H1 (cell line): ENCODE data around the gene DVL2. TPM values are rescaled to one million over a fixed set of nuclear protein-coding genes. Genes with fewer than 3 reads are reported as not detected.

ENCODE experiments used
- CTCF ChIA-PET: fragments of 300-600 bp; sonication (Branson Sonifier 250); formaldehyde crosslinking; loops from one replicate; lab custom pipeline; 2021; ENCODE audit not compliant: partially characterized antibody; lab: Charles Lee
- POLR2A ChIA-PET: fragments of 300-600 bp; sonication (Branson Sonifier 250); formaldehyde crosslinking; loops from one replicate; lab custom pipeline; 2021; ENCODE audit warnings: inconsistent platforms; ENCODE audit not compliant: partially characterized antibody; lab: Charles Lee
- DNase-seq, 2 experiments: peaks; one replicate each; pipeline versions ENCODE4 v3.0.0 to v3.0.0-alpha.2; 2010 to 2022; ENCODE audit warnings: low spot score in 2 of 2, low read depth in 1 of 2, mixed read lengths in 1 of 2
- FAIRE-seq: peaks from 2 replicates; lab custom pipeline; 2011; peaks lifted over from hg19 to GRCh38; lab: Jason Lieb, UNC
- H2AFZ ChIP-seq: 2 replicates; pipeline ENCODE4 v1.8.1; 2012; ENCODE audit warnings: low read length, inconsistent platforms
- H2AK5ac ChIP-seq: 2 replicates; pipeline ENCODE4 v1.6.1; 2013; ENCODE audit warnings: low read depth, low read length
- H2BK120ac ChIP-seq: replicated peaks from 2 replicates; pipeline ENCODE3; 2013; ENCODE audit warnings: low read depth, low read length, inconsistent platforms
- H2BK12ac ChIP-seq: 2 replicates; pipeline ENCODE4 v1.6.1; 2013; ENCODE audit warnings: low read depth, low read length
- H2BK15ac ChIP-seq: 2 replicates; pipeline ENCODE4 v1.6.1; 2013; ENCODE audit warnings: low read length
- H2BK20ac ChIP-seq: 2 replicates; pipeline ENCODE4 v1.6.1; 2013; ENCODE audit warnings: low read length
- H2BK5ac ChIP-seq: 2 replicates; pipeline ENCODE4 v1.6.1; 2013; ENCODE audit warnings: low read depth, low read length
- H3K14ac ChIP-seq: 2 replicates; pipeline ENCODE4 v1.6.1; 2013; ENCODE audit warnings: inconsistent platforms; ENCODE audit not compliant: insufficient read length
- H3K18ac ChIP-seq: 2 replicates; pipeline ENCODE4 v1.6.1; 2013; ENCODE audit warnings: low read length; ENCODE audit errors: extremely low read depth
- H3K23ac ChIP-seq: 2 replicates; pipeline ENCODE4 v1.6.1; 2013; ENCODE audit warnings: inconsistent platforms; ENCODE audit not compliant: insufficient read length
- H3K23me2 ChIP-seq: 2 replicates; pipeline ENCODE4 v1.6.1; 2013; ENCODE audit warnings: low read depth, low read length
- H3K27ac ChIP-seq: 2 replicates; pipeline ENCODE4 v1.6.1; 2011; ENCODE audit warnings: low read depth, low read length, inconsistent platforms
- H3K27me3 ChIP-seq, 4 experiments: replicated peaks in 1 of 4; 1 replicate in 1 of 4; 2 replicates in 3 of 4; pipeline versions ENCODE4 v1.6.1 to v1.8.1; 2011 to 2013; ENCODE audit warnings: low read length in 3 of 4, mild to moderate bottlenecking in 3 of 4, inconsistent platforms in 2 of 4, mixed read lengths in 2 of 4, moderate library complexity in 1 of 4; ENCODE audit not compliant: control insufficient read depth in 3 of 4, insufficient read depth in 3 of 4; ENCODE audit errors: extremely low read depth in 1 of 4
- H3K36me3 ChIP-seq, 4 experiments: 2 replicates each; pipeline versions ENCODE4 v1.6.1 to v1.8.1; 2011 to 2013; ENCODE audit warnings: mild to moderate bottlenecking in 4 of 4, low read length in 3 of 4, moderate library complexity in 2 of 4, control low read depth in 1 of 4, inconsistent platforms in 1 of 4; ENCODE audit not compliant: insufficient read depth in 4 of 4, control insufficient read depth in 2 of 4
- H3K4ac ChIP-seq: replicated peaks from 2 replicates; pipeline ENCODE3; 2013; ENCODE audit warnings: low read length, low read depth, mixed read lengths, inconsistent platforms; ENCODE audit not compliant: insufficient read length
- H3K4me1 ChIP-seq, 4 experiments: replicated peaks in 1 of 4; 1 replicate in 1 of 4; 2 replicates in 3 of 4; pipeline versions ENCODE4 v1.6.1 to v1.8.1; 2011 to 2013; ENCODE audit warnings: low read length in 3 of 4, inconsistent platforms in 2 of 4, mixed read lengths in 1 of 4; ENCODE audit not compliant: insufficient read depth in 4 of 4, control insufficient read depth in 3 of 4
- H3K4me2 ChIP-seq, 2 experiments: 2 replicates each; pipeline versions ENCODE4 v1.6.1 to v1.8.1; 2011 to 2013; ENCODE audit warnings: low read depth in 2 of 2, low read length in 2 of 2, control low read depth in 1 of 2, inconsistent platforms in 1 of 2, mild to moderate bottlenecking in 1 of 2; ENCODE audit not compliant: insufficient read depth in 1 of 2
- H3K4me3 ChIP-seq, 4 experiments: fragments of 200-600, 300-600 bp in 1 of 4; sonication (generic), shearing (Covaris generic), sonication (Bioruptor Twin) in 1 of 4; 2 replicates each; pipeline versions ENCODE4 v1.5.1 to v1.8.1; 2011 to 2016; ENCODE audit warnings: low read length in 4 of 4, low read depth in 3 of 4, control low read depth in 2 of 4, inconsistent platforms in 2 of 4, mild to moderate bottlenecking in 2 of 4, mixed read lengths in 1 of 4, moderate library complexity in 1 of 4; ENCODE audit not compliant: insufficient read depth in 2 of 4; ENCODE audit errors: extremely low read depth in 1 of 4
- H3K56ac ChIP-seq: replicated peaks from 2 replicates; pipeline ENCODE3; 2013; ENCODE audit warnings: low read depth, mild to moderate bottlenecking, mixed read lengths, low read length, inconsistent platforms; ENCODE audit not compliant: insufficient read length
- H3K79me1 ChIP-seq: 2 replicates; pipeline ENCODE4 v1.6.1; 2013; ENCODE audit warnings: low read depth, low read length, control low read depth
- H3K79me2 ChIP-seq, 2 experiments: 2 replicates each; pipeline versions ENCODE4 v1.6.1 to v1.8.1; 2012 to 2013; ENCODE audit warnings: low read length in 2 of 2, mild to moderate bottlenecking in 2 of 2, inconsistent platforms in 1 of 2; ENCODE audit not compliant: insufficient read depth in 2 of 2, control insufficient read depth in 1 of 2
- H3K9ac ChIP-seq, 4 experiments: replicated peaks in 1 of 4; 1 replicate in 1 of 4; 2 replicates in 3 of 4; pipeline versions ENCODE4 v1.6.1 to v1.8.1; 2011 to 2013; ENCODE audit warnings: low read depth in 3 of 4, low read length in 3 of 4, control low read depth in 2 of 4, mild to moderate bottlenecking in 2 of 4, moderate library complexity in 2 of 4, inconsistent platforms in 1 of 4; ENCODE audit errors: extremely low read depth in 1 of 4
- H3K9me3 ChIP-seq, 2 experiments: 2 replicates each; pipeline versions ENCODE4 v1.6.1 to v1.8.1; 2012 to 2013; ENCODE audit warnings: mild to moderate bottlenecking in 2 of 2, moderate library complexity in 2 of 2, control low read depth in 1 of 2, inconsistent platforms in 1 of 2, low read depth in 1 of 2, low read length in 1 of 2, mixed read lengths in 1 of 2; ENCODE audit not compliant: insufficient read depth in 2 of 2
- H4K20me1 ChIP-seq, 2 experiments: replicated peaks in 1 of 2; 2 replicates each; pipeline versions ENCODE3 to v1.8.1; 2011 to 2013; ENCODE audit warnings: inconsistent platforms in 2 of 2, low read length in 2 of 2, mild to moderate bottlenecking in 1 of 2; ENCODE audit not compliant: insufficient read depth in 2 of 2, control insufficient read depth in 1 of 2
- H4K5ac ChIP-seq: 2 replicates; pipeline ENCODE4 v1.6.1; 2013; ENCODE audit warnings: low read length, low read depth, mixed read lengths, inconsistent platforms; ENCODE audit not compliant: insufficient read length
- H4K8ac ChIP-seq: 2 replicates; pipeline ENCODE4 v1.8.0; 2013; ENCODE audit warnings: mild to moderate bottlenecking, moderate library complexity, low read length, inconsistent platforms; ENCODE audit not compliant: insufficient read depth; ENCODE audit errors: extremely low read depth
- H4K91ac ChIP-seq: replicated peaks from 2 replicates; pipeline ENCODE3; 2013; ENCODE audit warnings: low read length, mixed read lengths, inconsistent platforms; ENCODE audit not compliant: insufficient read length
- CREB1 ChIP-seq: IDR thresholded peaks from 2 replicates; pipeline ENCODE4 v1.6.1; 2012; ENCODE audit warnings: inconsistent platforms
- FOSL1 ChIP-seq: IDR thresholded peaks from 2 replicates; pipeline ENCODE4 v1.6.1; 2011; ENCODE audit warnings: mild to moderate bottlenecking, low read depth, low read length, moderate library complexity; ENCODE audit not compliant: insufficient read depth
- KDM5A ChIP-seq: fragments of 200-600 bp; IDR thresholded peaks from 2 replicates; pipeline ENCODE4 v1.7.1; 2012; ENCODE audit warnings: mild to moderate bottlenecking, low read length, inconsistent platforms, mixed read lengths
- PHF8 ChIP-seq: fragments of 200-600 bp; sonication (generic); conservative IDR thresholded peaks from 2 replicates; pipeline ENCODE4 v1.7.1; 2012; ENCODE audit warnings: low read depth, mild to moderate bottlenecking, inconsistent platforms, low read length, moderate library complexity
- POLR2A ChIP-seq, 2 experiments: IDR thresholded peaks; 1 replicate in 1 of 2; 2 replicates in 1 of 2; pipeline ENCODE4 v1.6.1; 2011; ENCODE audit warnings: low read depth in 2 of 2, low read length in 2 of 2, mild to moderate bottlenecking in 2 of 2; ENCODE audit errors: control extremely low read depth in 1 of 2
- SIN3A ChIP-seq, 2 experiments: IDR thresholded peaks in 1 of 2; conservative IDR thresholded peaks in 1 of 2; 2 replicates each; pipeline ENCODE4 v1.6.1; 2011 to 2012; ENCODE audit warnings: low read length in 2 of 2, improper control_type of control experiment in 1 of 2, low read depth in 1 of 2, mild to moderate bottlenecking in 1 of 2
- SIX5 ChIP-seq: IDR thresholded peaks from 2 replicates; pipeline ENCODE4 v1.6.1; 2011; ENCODE audit warnings: mild to moderate bottlenecking, low read depth, low read length
- TAF1 ChIP-seq: IDR thresholded peaks from 2 replicates; pipeline ENCODE4 v1.6.1; 2011; ENCODE audit warnings: mild to moderate bottlenecking, low read depth, low read length
- TCF12 ChIP-seq: IDR thresholded peaks from 2 replicates; pipeline ENCODE4 v1.6.1; 2011; ENCODE audit warnings: low read depth, mild to moderate bottlenecking, low read length
- TEAD4 ChIP-seq: IDR thresholded peaks from 2 replicates; pipeline ENCODE4 v1.6.1; 2012; ENCODE audit warnings: low read depth, low read length, inconsistent platforms, mixed read lengths
- YY1 ChIP-seq: IDR thresholded peaks from 2 replicates; pipeline ENCODE4 v1.6.1; 2011; ENCODE audit warnings: low read depth, mild to moderate bottlenecking, low read length
- ZNF274 ChIP-seq: IDR thresholded peaks from 2 replicates; pipeline ENCODE4 v1.7.0; 2012; ENCODE audit warnings: low read length, borderline replicate concordance; ENCODE audit errors: extremely low read depth
- WGBS, 2 experiments: shearing (Covaris generic) in 1 of 2; methylation state at CpG; one replicate each; pipeline versions ENCODE4 v1.1.6 to v1.1.7; 2013 to 2015; ENCODE audit warnings: low lambda C conversion rate in 2 of 2, mixed read lengths in 2 of 2, inconsistent platforms in 1 of 2, low coverage in 1 of 2, missing lambda C conversion rate in 1 of 2; ENCODE audit not compliant: insufficient replicate concordance in 2 of 2, insufficient coverage in 1 of 2, insufficient read length in 1 of 2; ENCODE audit errors: extremely low coverage in 1 of 2, missing lambda C conversion rate in 1 of 2; 5-methylcytosine and 5-hydroxymethylcytosine counted together
- polyA plus RNA-seq, 7 experiments: library from polyadenylated mRNA; depleted of rRNA in 3 of 7; stranded (reverse) in 5 of 7; unstranded in 2 of 7; fragments of >200 nt in 5 of 7; fragments of 200-250 nt in 2 of 7; gene quantifications; 1 replicate in 5 of 7; 2 replicates in 1 of 7; 4 replicates in 1 of 7; pipeline versions ENCODE4 v1.2.1 to v1.2.3, GENCODE V29; 2011 to 2013; ENCODE audit warnings: missing spikeins in 2 of 7, mixed read lengths in 2 of 7
- total RNA-seq: library from RNA; stranded (reverse); fragmentation: NEBNext Ultra II Directional; extraction: Animal tissue kit (Norgen Biotek cat#: 25700); gene quantifications from 2 replicates; pipeline ENCODE4 v1.2.1, GENCODE V29; 2021

Gene DVL2
- total and polyA plus RNA-seq, 2 of the 8 experiments (the other 6 are each of a cell fraction or from before 2014, with no cell fraction given), result 19.0 to 59.6 TPM

- POLR2A ChIA-PET, result interaction anchor here (0.9 to 3.7 kb wide), 14 partner anchors 9 to 189 kb away, joined by 3 to 22 read pairs (median 4); partner anchors contain the start of genes CLDN7, CTDNEP1, DVL2 and ELP5
- Histone ChIP-seq H3K23ac (no peak overlapping the region), H2BK120ac (no peak overlapping the region), H3K4me3 (peak overlapping the region in 3 of 4 experiments; percentile 1 to 68 (median 51); a peak in 5 of 8 replicates), H3K14ac (no peak overlapping the region), H3K4me2 (peak overlapping the region; percentile 69 to 87), H3K18ac (peak overlapping the region; percentile 93), H3K27me3 (no peaks in the 10 kb centered on the region), H3K4ac (no peak overlapping the region), H2BK20ac (no peak overlapping the region), H3K56ac (no peak overlapping the region), H2BK12ac (0 out of 2 replicates have a peak overlapping the region, but pooled peaks have one; percentile 84), H4K5ac (no peak overlapping the region), H3K27ac (peak overlapping the region; percentile 73), H4K8ac (no peak overlapping the region), H2AFZ (no peak overlapping the region), H4K20me1 (no peaks in the 10 kb centered on the region), H2AK5ac (0 out of 2 replicates have a peak overlapping the region, but pooled peaks have one; percentile 75), H3K79me1 (peaks cover 3% of the 10 kb centered on the region; the same call in 1 of the 2 replicates), H2BK5ac (peak overlapping the region; percentile 82), H3K4me1 (peaks cover 9 to 45% (median 28%) of the 10 kb centered on the region in 4 experiments), H3K23me2 (peaks cover 27% of the 10 kb centered on the region; the same call in 1 of the 2 replicates), H3K9me3 (no peaks in the 10 kb centered on the region), H2BK15ac (no peak overlapping the region), H3K79me2 (peaks cover 0 to 39% of the 10 kb centered on the region in 2 experiments; a peak in 2 of 4 replicates), H3K36me3 (no peaks in the 10 kb centered on the region), H3K9ac (peak overlapping the region in 1 of 4 experiments; percentile 45; a peak in 2 of 7 replicates), H4K91ac (no peak overlapping the region)
- DNase-seq, result no peak
- CTCF ChIA-PET, result interaction anchor here (0.6 to 2.1 kb wide), 10 partner anchors 15 to 417 kb away, joined by 3 to 16 read pairs (median 3); partner anchors contain the start of genes DVL2, GABARAP and PHF23
- FAIRE-seq, result peak; percentile 95
- 12% methylated on average over 9 of the region's 9 CpGs; no CpG with 5 or more reads in 1 of the 2 experiments for WGBS, 2 experiments
- TF ChIP-seq TCF12 (0 out of 2 replicates have a peak, but pooled peaks have one; percentile 31), SIN3A (conservative IDR thresholded peaks at IDR 0.05 in 1 of 2, IDR thresholded peaks at IDR 0.05 in 1 of 2; ENCODE audit: low read depth in 1 of 2, low read length in 2 of 2) (no peak; a peak in 1 of 4 replicates), TEAD4 (peak; percentile 90), KDM5A (no peak), PHF8 (no peak), TAF1 (no peak), FOSL1 (no peak), ZNF274 (no peak), CREB1 (0 out of 2 replicates have a peak, but pooled peaks have one; percentile 42), SIX5 (peak; percentile 98), POLR2A (IDR thresholded peaks at IDR 0.05; ENCODE audit: control extremely low read depth in 1 of 2, low read depth in 2 of 2, low read length in 2 of 2) (peak in 1 of 2 experiments; percentile 24; a peak in 1 of 3 replicates), YY1 (no peak)
Measured at GRCh38 chr17:7215136-7215638, 19.1 kb downstream of the DVL2 start.
